NOMO-1 treated with dmso at 0.1 percent for 144 hours (cell line): ENCODE results near the gene SOX2.
A peak's percentile ranks its signal among the peaks of the same experiment; 100 is the strongest.

Experiments
- DNase-seq: peaks from one replicate; lab custom pipeline; 2025; ENCODE audit not compliant: unreplicated experiment; lab: John Stamatoyannopoulos, UW

The SOX2 gene

GRCh38 chr3:181704421-181705085 lies 7.2 kb upstream of the SOX2 start:
- DNase-seq, result no peak

- DNase-seq, result no peak
These were observed 6.6 kb upstream of the SOX2 start for GRCh38 chr3:181705086-181705480.

GRCh38 chr3:181707980-181708379 lies 3.7 kb upstream of the SOX2 start:
- DNase-seq, result no peak

GRCh38 chr3:181709537-181710279 lies 2.0 kb upstream of the SOX2 start:
- DNase-seq, result peak; percentile 31

GRCh38 chr3:181710345-181711291 lies 1.1 kb upstream of the SOX2 start:
- DNase-seq, result no peak

- no peak for DNase-seq
These were observed 464 bp downstream of the SOX2 start for GRCh38 chr3:181712226-181712552.

- DNase-seq, result no peak
These were observed 991 bp downstream of the SOX2 start for GRCh38 chr3:181712553-181713279.

- no peak for DNase-seq
These were observed 1.5 kb downstream of the SOX2 start for GRCh38 chr3:181713280-181713647.

- DNase-seq, result no peak
These were observed 2.2 kb downstream of the SOX2 start for GRCh38 chr3:181713676-181714612.

- DNase-seq, result no peak
These were observed 4.0 kb downstream of the SOX2 start for GRCh38 chr3:181715571-181716340.

- DNase-seq, result no peak
These were observed 5.2 kb downstream of the SOX2 start for GRCh38 chr3:181716966-181717365.

- DNase-seq, result no peak
These were observed 5.9 kb downstream of the SOX2 start for GRCh38 chr3:181717549-181718171.

- no peak for DNase-seq
These were observed 6.6 kb downstream of the SOX2 start for GRCh38 chr3:181718369-181718768.

- DNase-seq, result no peak
These were observed 7.5 kb downstream of the SOX2 start for GRCh38 chr3:181718987-181719911.

GRCh38 chr3:181719991-181720680 lies 8.4 kb downstream of the SOX2 start:
- DNase-seq, result no peak

GRCh38 chr3:181721046-181721875 lies 9.5 kb downstream of the SOX2 start:
- DNase-seq, result no peak
